ENCODE measurements around the gene TSTD2. TPM values are rescaled to one million over a fixed set of nuclear protein-coding genes. Genes with fewer than 3 reads are reported as not detected.

TSTD2 gene
- total RNA-seq (10 to 100 TPM; 17.4 to 31.0 (median 19.2) TPM), polyA plus RNA-seq (10 to 100 TPM in 2 of 3 donors, 1 to 10 TPM in 1; 8.1 to 10.4 (median 10.4) TPM)
- long read RNA-seq, donor 1, full-length matches to known transcripts = 28 of 33 reads
- long read RNA-seq, donor 1, partial matches to known transcripts = 5 of 33 reads
- long read RNA-seq, donor 1, other reads (novel, unspliced or antisense) = 0 of 33 reads
- long read RNA-seq, donor 2, full-length matches to known transcripts = 38 of 38 reads
- long read RNA-seq, donor 2, partial matches to known transcripts = 0 of 38 reads
- long read RNA-seq, donor 2, other reads (novel, unspliced or antisense) = 0 of 38 reads

- H3K4me3 ChIP-seq = peak within 1 kb of the TSS; percentile 62 to 98 (median 88)
- no peaks in the 10 kb centered on the region for H3K27me3 ChIP-seq (replicated peaks in 1 of 7)
- intact Hi-C loops (cut with DNase I; ENCODE audit: low total_unique reads) = no loop called here
- DNase-seq = peak; percentile 100
- TF ChIP-seq CTCF (IDR thresholded peaks at IDR 0.05 in 8 of 11, conservative IDR thresholded peaks at IDR 0.05 in 3 of 11) = peak in 6 of 11 experiments; percentile 14 to 56 (median 29)
- peak; percentile 91 to 97 (median 92) for TF ChIP-seq POLR2AphosphoS5 (IDR thresholded peaks at IDR 0.05)
- peak in 1 of 3 donors; percentile 67 for TF ChIP-seq POLR2A (IDR thresholded peaks at IDR 0.05)
- no peaks in the 10 kb centered on the region for H3K9me3 ChIP-seq
- no peaks in the 10 kb centered on the region for H3K36me3 ChIP-seq
- peak within 1 kb of the TSS; percentile 93 to 99 (median 96) for H3K27ac ChIP-seq
- WGBS, 5 donors = 0 to 1% (median 0%) methylated on average over 34 to 83 of the region's 83 CpGs
- peaks cover 35 to 69% (median 54%) of the 10 kb centered on the region in 6 donors for H3K4me1 ChIP-seq
These were observed at the start of gene TSTD2, which contains the start of gene NCBP1 for GRCh38 chr9:97632985-97633858. Gene TSTD2 (minus strand): TSS chr9:97633368. CDS start chr9:97627562, 5,806 bp downstream. Gene NCBP1 (plus strand): TSS chr9:97633821. CDS start chr9:97633882, 61 bp downstream.

GRCh38 chr9:97682242-97682641 is 49.1 kb upstream of the TSTD2 start:
- H3K27me3 ChIP-seq (replicated peaks in 1 of 7) = no peaks in the 10 kb centered on the region
- no peak overlapping the region for H3K4me3 ChIP-seq
- intact Hi-C loops (cut with DNase I; ENCODE audit: low total_unique reads) = no loop called here
- no peaks in the 10 kb centered on the region for H3K4me1 ChIP-seq
- peaks cover 0 to 100% (median 81%) of the 10 kb centered on the region in 6 donors for H3K36me3 ChIP-seq
- no peak overlapping the region for H3K27ac ChIP-seq
- no peaks in the 10 kb centered on the region for H3K9me3 ChIP-seq
- WGBS, 5 donors = 92 to 100% (median 96%) methylated on average over 1 of the region's 1 CpG
- no peak for DNase-seq
- TF ChIP-seq POLR2A (IDR thresholded peaks at IDR 0.05) (no peak), CTCF (IDR thresholded peaks at IDR 0.05 in 8 of 11, conservative IDR thresholded peaks at IDR 0.05 in 3 of 11) (no peak), POLR2AphosphoS5 (IDR thresholded peaks at IDR 0.05) (no peak)

GRCh38 chr9:97675655-97676054 is 42.5 kb upstream of the TSTD2 start:
- no peak for DNase-seq
- whole genome bisulfite sequencing, 5 donors = 74 to 89% (median 78%) methylated on average over 3 of the region's 3 CpGs
- Histone ChIP-seq H3K27ac (no peak overlapping the region), H3K27me3 (replicated peaks in 1 of 7) (no peaks in the 10 kb centered on the region), H3K36me3 (peaks cover 0 to 100% (median 91%) of the 10 kb centered on the region in 6 donors), H3K4me1 (peaks cover 0 to 3% (median 0%) of the 10 kb centered on the region in 6 donors), H3K4me3 (no peak overlapping the region), H3K9me3 (no peaks in the 10 kb centered on the region)
- TF ChIP-seq POLR2AphosphoS5 (IDR thresholded peaks at IDR 0.05) (no peak), POLR2A (IDR thresholded peaks at IDR 0.05) (no peak)
- intact Hi-C loops (cut with DNase I; ENCODE audit: low total_unique reads) = no loop called here

- intact Hi-C loops (cut with DNase I; ENCODE audit: low total_unique reads) = no loop called here
- Histone ChIP-seq H3K27me3 (replicated peaks in 1 of 7) (no peaks in the 10 kb centered on the region), H3K27ac (no peak overlapping the region), H3K4me1 (peaks cover 0 to 3% (median 0%) of the 10 kb centered on the region in 6 donors), H3K4me3 (no peak overlapping the region), H3K9me3 (no peaks in the 10 kb centered on the region), H3K36me3 (peaks cover 0 to 100% (median 96%) of the 10 kb centered on the region in 6 donors)
- TF ChIP-seq CTCF (IDR thresholded peaks at IDR 0.05 in 8 of 11, conservative IDR thresholded peaks at IDR 0.05 in 3 of 11) = no peak
- no peak for TF ChIP-seq POLR2A (IDR thresholded peaks at IDR 0.05)
- no peak for TF ChIP-seq POLR2AphosphoS5 (IDR thresholded peaks at IDR 0.05)
- no peak for DNase-seq
- WGBS, 5 donors = 60 to 97% (median 95%) methylated on average over 3 of the region's 3 CpGs
These were observed 40.8 kb upstream of the TSTD2 start for GRCh38 chr9:97673922-97674321.
